Measurements from ENCODE around the gene LMNTD2. TPM values are rescaled to one million over a fixed set of nuclear protein-coding genes. Genes with fewer than 3 reads are reported as not detected.
A peak's percentile ranks its signal among the peaks of the same experiment; 100 is the strongest.

Gene LMNTD2
- total RNA-seq, 2 donors from 2014 or later, result 9.8 to 13.6 TPM

DNA sequence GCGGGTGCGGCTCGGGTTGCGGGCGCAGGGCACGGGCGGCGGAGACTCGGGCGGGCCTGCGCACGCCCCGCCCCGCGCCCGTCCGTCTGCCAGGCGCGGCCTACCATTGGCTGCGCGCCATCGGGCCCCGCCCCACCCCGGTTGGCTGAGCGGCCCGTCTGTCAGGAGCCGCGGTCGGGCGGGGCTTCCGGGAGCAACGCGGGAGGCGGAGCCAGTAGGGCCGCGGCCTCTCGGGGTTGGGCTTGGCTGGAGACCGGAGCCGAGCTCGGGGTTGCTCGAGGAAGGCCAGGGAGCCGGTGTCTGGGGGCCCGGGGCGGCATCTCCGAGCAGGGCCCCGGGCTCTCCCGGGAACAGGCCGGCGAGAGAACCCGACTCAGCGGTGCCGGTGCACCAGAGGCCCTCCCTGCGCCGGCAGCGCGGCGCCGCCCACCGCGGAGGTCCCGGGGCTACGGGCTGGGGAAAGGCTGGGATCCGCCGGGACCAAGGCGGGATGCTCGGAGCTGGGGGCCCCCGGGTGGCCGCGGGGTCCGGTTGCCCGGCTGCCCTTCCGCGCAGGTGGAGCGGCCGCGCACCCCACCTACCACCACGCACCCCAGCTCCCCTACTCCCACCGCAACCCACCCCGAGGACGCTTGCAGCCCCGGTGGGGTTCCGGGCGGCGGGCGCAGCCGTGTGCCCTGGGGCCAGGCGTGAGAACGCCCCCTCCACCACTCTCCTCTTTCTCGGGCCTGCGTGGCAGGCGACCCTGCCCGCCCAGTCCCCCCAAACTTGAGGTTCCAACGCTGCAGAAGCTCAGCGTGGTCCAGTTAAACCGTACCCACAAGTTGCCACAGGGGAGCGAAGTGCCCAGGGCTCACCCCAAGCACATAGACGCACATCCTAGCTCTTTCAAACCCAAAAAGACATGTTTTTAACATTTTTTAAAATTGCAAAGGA is 24.8 kb downstream of the LMNTD2 start, which contains the start of gene HRAS:
TSS of gene HRAS (minus strand) at position 58 of the 936 bp plus-strand sequence.
- Histone ChIP-seq H3K9ac (ENCODE audit: low read depth in 2 of 2, low read length in 2 of 2) (peak within 1 kb of the TSS; percentile 76 to 78), H3K27ac (peak within 1 kb of the TSS; percentile 85), H3K27me3 (no peaks in the 10 kb centered on the region), H3K36me3 (peaks cover 8% of the 10 kb centered on the region), H3K4me1 (peaks cover 11% of the 10 kb centered on the region), H3K9me3 (no peaks in the 10 kb centered on the region), H3K4me3 (peak within 1 kb of the TSS; percentile 92)
- intact Hi-C loops (cut with DNase I), result no loop called here
- TF ChIP-seq, protein P1, sequence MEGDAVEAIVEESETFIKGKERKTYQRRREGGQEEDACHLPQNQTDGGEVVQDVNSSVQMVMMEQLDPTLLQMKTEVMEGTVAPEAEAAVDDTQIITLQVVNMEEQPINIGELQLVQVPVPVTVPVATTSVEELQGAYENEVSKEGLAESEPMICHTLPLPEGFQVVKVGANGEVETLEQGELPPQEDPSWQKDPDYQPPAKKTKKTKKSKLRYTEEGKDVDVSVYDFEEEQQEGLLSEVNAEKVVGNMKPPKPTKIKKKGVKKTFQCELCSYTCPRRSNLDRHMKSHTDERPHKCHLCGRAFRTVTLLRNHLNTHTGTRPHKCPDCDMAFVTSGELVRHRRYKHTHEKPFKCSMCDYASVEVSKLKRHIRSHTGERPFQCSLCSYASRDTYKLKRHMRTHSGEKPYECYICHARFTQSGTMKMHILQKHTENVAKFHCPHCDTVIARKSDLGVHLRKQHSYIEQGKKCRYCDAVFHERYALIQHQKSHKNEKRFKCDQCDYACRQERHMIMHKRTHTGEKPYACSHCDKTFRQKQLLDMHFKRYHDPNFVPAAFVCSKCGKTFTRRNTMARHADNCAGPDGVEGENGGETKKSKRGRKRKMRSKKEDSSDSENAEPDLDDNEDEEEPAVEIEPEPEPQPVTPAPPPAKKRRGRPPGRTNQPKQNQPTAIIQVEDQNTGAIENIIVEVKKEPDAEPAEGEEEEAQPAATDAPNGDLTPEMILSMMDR (IDR thresholded peaks at IDR 0.05), result no peak
- DNase-seq, result peak; percentile 94

DNA sequence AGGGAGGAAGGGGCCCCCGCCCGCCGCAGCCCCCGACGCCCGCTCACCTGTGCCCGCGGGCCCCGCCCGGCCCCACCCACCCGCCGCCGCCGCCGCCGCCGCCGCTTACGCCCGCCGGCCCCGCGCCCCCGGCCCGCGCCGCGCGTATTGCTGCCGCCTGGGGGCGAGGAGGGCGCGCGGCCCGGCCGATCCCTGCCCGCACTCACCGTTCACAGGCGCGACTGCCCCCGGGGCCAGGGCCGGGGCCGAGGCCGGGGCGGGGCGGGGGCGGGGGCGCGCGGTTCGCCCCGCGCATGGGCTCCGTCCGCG is 25.4 kb downstream of the LMNTD2 start:
- H3K9ac ChIP-seq (ENCODE audit: low read depth in 2 of 2, low read length in 2 of 2), result peak overlapping the region in 1 of 2 donors; percentile 76
- peaks cover 8% of the 10 kb centered on the region for H3K36me3 ChIP-seq
- H3K27ac ChIP-seq, result no peak overlapping the region
- no peaks in the 10 kb centered on the region for H3K9me3 ChIP-seq
- no peaks in the 10 kb centered on the region for H3K27me3 ChIP-seq
- no peak for DNase-seq
- intact Hi-C loops (cut with DNase I), result no loop called here
- peaks cover 11% of the 10 kb centered on the region for H3K4me1 ChIP-seq
- peak overlapping the region; percentile 92 for H3K4me3 ChIP-seq
- TF ChIP-seq, protein P1 (IDR thresholded peaks at IDR 0.05), result no peak

DNA sequence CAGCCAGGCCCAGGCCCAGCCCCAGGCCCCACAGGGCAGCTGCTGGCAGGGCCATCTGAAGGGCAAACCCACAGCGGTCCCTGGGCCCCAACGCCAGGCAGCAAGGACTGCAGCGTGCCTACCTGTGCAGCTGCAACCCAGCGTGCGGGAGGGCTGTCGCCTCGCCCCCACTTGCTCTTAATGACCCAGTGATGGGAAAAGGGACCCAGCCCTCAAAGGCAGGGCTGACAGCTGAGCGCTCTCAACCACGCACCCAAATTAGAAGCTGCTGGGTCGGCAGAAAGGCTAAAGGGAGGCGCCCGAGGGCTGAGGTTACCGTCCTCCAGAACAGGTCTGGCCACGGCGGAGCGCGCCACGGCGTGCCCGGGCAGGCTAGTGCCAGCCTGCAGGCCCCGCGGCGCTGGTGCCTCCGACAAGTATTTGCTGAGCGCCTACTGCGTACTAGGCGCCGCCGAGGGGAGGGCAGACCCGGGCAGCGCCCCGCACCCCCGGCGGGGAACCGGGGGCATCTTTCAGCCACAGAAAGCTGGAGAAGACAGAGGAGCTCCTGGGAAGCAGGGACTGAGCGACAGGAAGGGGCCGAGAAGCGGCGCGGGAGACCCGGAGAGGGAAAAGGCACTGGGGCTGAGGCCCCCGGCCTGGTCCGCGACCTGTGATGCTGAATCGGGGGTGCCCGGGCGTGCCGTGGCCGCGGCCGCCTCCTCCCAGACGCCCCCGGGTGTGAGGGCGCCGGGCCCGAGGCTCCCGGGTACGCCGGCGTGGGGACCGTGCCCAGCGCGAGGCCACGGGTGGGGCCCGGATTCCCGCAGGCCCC is 25.9 kb downstream of the LMNTD2 start:
- Histone ChIP-seq H3K9me3 (no peaks in the 10 kb centered on the region), H3K4me3 (peak overlapping the region; percentile 92), H3K4me1 (peaks cover 11% of the 10 kb centered on the region), H3K36me3 (peaks cover 8% of the 10 kb centered on the region), H3K27me3 (no peaks in the 10 kb centered on the region), H3K27ac (peak overlapping the region; percentile 57), H3K9ac (ENCODE audit: low read depth in 2 of 2, low read length in 2 of 2) (peak overlapping the region; percentile 76 to 78)
- intact Hi-C loops (cut with DNase I), result no loop called here
- DNase-seq, result no peak
- TF ChIP-seq, protein P1 (IDR thresholded peaks at IDR 0.05), result no peak

DNA sequence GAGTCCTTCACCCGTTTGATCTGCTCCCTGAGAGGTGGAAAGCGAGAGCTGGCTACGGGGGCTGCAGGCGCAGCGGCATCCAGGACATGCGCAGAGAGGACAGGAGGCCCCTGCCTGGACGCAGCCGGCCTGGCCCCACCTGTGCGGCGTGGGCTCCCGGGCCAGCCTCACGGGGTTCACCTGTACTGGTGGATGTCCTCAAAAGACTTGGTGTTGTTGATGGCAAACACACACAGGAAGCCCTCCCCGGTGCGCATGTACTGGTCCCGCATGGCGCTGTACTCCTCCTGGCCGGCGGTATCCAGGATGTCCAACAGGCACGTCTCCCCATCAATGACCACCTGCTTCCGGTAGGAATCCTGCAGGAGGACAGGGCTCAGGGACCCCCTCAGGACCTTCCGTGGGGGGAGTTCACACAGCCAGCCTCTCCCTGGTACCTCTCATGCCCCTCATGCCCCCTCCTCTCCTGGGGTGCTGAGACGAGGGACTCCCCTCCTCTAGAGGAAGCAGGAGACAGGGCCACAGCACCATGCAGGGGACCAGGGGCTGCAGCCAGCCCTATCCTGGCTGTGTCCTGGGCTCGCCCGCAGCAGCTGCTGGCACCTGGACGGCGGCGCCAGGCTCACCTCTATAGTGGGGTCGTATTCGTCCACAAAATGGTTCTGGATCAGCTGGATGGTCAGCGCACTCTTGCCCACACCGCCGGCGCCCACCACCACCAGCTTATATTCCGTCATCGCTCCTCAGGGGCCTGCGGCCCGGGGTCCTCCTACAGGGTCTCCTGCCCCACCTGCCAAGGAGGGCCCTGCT is 26.7 kb downstream of the LMNTD2 start:
- TF ChIP-seq, protein P1 (IDR thresholded peaks at IDR 0.05), result no peak
- intact Hi-C loops (cut with DNase I), result no loop called here
- Histone ChIP-seq H3K9me3 (no peaks in the 10 kb centered on the region), H3K4me3 (peak overlapping the region; percentile 92), H3K27ac (no peak overlapping the region), H3K4me1 (peaks cover 11% of the 10 kb centered on the region), H3K27me3 (no peaks in the 10 kb centered on the region), H3K9ac (ENCODE audit: low read depth in 2 of 2, low read length in 2 of 2) (peak overlapping the region; percentile 76 to 78), H3K36me3 (peaks cover 8% of the 10 kb centered on the region)
- no peak for DNase-seq

Measured in colonic mucosa (tissue), 4 donors.